Right lobe of liver (tissue), 4 donors: ENCODE measurements around the gene BST2.

Source experiments
- POLR2A ChIP-seq: fragments of 450-650 bp; IDR thresholded peaks from one replicate; pipeline ENCODE4 v1.6.1; 2017; ENCODE audit warnings: antibody characterized with exemption, mild to moderate bottlenecking
- TF ChIP-seq, protein P1 (sequence below), 4 donors: fragments of 200-600 bp in 3 of 4; fragments of 450-650 bp in 1 of 4; IDR thresholded peaks; one replicate each; pipeline versions ENCODE4 v1.5.1 to v1.8.0; 2016 to 2022; ENCODE audit warnings: antibody characterized with exemption in 4 of 4, mild to moderate bottlenecking in 2 of 4
- donor health status: DM: no; HTN: no; CAD: no.
- donor health status: DM: no; HTN: no; CAD: no.
- donor health status: DM: no; HTN: yes; CAD: no.

DNA sequence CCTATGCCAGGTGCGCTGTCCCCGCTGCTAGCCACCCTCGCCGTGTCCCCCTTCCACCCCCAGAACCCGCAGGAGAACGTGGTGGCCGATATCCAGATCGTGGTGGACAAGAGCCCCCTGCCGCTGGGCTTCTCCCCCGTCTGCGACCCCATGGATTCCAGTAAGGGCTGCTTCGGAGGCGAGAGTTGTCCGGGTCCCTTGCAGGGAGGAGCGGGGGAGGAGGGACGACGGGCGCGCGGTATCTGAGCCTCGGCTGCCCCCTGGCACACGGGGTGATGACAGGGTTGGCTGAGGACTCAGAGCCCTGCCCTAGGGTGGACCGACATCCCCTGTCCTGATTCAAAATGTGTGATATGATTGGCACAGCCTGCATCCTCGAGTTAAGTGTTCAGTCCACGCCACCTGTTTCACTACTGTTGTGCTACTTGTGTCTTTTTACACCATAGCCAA, 15.1 kb upstream of the BST2 start:
- no peak for TF ChIP-seq POLR2A
- TF ChIP-seq, protein P1, sequence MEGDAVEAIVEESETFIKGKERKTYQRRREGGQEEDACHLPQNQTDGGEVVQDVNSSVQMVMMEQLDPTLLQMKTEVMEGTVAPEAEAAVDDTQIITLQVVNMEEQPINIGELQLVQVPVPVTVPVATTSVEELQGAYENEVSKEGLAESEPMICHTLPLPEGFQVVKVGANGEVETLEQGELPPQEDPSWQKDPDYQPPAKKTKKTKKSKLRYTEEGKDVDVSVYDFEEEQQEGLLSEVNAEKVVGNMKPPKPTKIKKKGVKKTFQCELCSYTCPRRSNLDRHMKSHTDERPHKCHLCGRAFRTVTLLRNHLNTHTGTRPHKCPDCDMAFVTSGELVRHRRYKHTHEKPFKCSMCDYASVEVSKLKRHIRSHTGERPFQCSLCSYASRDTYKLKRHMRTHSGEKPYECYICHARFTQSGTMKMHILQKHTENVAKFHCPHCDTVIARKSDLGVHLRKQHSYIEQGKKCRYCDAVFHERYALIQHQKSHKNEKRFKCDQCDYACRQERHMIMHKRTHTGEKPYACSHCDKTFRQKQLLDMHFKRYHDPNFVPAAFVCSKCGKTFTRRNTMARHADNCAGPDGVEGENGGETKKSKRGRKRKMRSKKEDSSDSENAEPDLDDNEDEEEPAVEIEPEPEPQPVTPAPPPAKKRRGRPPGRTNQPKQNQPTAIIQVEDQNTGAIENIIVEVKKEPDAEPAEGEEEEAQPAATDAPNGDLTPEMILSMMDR (IDR thresholded peaks at IDR 0.05) = peak in 2 of 4 donors; percentile 13 to 25
